NOMO-1 treated with dmso at 0.1 percent for 144 hours (cell line): ENCODE data around the gene ASIC2.

Source experiments
- DNase-seq: peaks from one replicate; lab custom pipeline; 2025; ENCODE audit not compliant: unreplicated experiment; lab: John Stamatoyannopoulos, UW

The ASIC2 gene

DNA sequence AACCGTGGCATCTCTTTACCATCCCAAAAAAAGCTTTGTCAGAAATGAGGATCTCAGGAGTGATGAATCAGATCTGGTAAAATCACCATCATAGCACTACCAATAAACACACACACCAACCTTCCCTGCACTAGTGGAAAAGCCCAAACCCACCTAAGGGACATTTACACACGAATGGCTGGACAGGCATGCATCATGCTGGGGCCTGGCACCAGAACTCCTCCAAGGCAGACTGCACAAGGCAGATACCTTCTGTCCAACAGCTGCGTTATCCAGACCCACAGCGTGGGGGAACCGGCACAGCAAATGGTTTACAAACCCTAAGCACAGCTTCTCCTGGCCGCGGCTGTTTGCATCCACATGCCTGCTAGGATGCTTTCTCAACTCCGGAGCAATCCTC is 2.8 kb downstream of the ASIC2 start:
- no peak for DNase-seq

DNA sequence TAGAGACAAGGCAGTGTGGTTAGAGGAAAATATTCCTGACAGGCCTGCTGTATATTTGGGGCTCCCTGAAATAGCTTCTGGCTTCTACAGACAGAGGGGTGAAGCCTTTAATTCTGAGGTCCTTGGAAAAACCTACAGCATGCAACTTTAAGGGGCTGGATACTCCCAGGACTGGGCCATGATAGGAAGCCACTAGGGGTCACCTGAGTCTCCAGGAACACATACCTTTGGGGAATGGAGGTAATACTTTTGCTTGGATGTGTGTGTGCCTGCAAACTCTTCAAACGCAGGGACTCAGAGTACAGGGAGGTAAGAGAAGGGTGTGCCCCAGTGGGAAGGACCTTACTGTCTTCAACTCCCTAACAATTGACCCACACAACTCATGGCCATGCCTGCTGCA is 4.1 kb downstream of the ASIC2 start:
- no peak for DNase-seq

DNA sequence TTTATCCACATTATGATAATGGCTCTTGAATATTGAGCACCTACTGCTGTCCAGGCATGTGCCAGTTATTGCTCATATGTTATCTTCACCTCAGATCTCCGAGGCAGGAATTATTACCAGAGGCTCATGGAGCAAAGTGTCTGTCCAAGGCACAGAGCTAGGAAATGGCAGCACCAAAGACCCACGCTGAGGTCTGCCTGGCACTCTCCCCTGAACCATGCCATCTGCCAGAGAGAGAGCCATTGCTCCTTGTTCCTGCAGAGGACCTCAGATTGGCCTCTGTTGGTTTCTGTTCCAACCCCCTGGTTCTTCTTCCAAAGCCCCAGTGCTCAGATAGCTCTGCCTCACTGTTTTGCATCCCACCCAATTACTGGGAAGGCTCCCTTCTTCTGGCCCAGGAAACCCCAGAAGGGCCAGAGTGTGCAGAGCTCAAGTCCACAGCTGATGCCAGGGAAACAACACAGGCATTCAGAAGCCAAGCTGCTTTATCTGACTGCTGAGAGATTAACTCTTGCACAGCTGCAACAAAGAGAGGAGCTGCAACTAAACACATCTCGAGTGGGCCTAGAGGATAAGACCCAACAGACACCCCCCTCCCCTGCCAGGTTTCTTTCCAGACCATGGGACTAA is 5.9 kb downstream of the ASIC2 start:
- DNase-seq, result no peak

DNA sequence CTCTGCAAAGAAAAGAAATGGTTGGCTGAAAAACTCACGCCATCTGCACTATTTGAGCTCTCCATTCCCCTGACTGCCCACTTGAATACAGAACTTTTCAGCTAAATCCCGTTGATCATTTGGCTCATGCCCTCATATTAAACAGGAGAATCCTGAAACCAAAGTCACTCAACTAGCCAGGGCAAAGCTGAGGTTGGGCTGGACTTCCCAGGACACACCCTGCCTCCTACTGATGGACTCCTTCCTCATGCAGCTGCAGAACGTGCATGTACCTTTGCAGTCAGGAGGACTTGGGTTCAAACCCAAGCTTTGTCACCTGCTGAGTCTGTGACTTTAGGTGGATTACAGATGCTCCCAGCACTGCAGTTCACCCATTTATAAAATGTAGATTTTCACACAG is 7.7 kb downstream of the ASIC2 start:
- no peak for DNase-seq

DNA sequence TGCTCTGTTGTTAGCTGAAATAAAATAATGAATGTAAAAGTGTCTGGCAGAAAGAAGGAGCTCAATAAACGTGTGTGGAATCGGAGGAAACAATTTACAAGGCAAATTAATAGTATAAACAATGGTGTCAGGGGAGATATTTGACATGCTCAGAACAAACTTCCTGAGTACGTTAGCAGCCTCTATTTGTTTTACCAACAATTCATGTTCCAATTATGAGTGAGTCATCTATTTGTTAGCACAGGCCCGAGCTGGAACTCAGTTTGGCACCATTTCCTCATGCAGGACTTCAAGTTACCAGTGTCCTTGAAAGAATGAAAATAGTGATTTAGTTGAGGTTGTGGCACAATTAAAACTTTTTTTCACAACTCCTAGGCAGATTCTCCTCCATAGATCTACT is 9.1 kb downstream of the ASIC2 start:
- DNase-seq, result peak; percentile 35

DNA sequence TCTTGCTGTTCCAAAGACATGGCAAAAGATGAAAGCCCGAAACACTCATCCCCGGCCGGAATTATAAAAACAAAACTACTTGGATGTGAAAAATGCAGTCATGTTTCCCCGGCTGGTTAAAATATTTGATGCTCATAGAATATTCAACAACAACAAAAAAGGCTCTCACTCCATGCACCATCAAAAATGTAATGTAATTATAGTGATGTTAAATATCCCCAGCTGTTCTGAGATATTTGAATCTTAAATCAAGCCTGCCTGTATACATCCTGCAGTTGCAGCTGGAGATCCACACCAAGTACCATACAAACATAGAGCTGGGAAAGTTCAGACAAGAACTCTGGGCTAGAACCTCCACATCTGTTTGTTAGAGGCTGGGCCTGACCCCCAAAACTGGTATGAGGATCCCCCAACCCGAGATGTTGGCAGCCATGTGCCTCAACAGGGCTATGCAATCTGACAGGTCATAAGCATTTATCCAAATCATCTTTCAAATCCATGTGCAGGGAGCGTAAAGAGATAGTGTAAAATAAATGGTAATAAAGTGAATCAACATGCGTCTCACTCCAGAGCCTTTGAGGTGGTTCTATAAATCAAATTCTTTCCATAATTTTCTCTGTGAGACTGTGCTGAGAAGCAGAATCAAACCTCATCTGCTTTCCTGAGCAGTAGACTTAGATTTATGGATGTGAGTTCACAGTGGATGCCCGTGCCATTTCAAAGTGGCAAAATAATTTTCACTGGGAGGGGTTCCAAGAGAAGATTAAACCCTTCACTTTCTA is 12.7 kb downstream of the ASIC2 start:
- no peak for DNase-seq

DNA sequence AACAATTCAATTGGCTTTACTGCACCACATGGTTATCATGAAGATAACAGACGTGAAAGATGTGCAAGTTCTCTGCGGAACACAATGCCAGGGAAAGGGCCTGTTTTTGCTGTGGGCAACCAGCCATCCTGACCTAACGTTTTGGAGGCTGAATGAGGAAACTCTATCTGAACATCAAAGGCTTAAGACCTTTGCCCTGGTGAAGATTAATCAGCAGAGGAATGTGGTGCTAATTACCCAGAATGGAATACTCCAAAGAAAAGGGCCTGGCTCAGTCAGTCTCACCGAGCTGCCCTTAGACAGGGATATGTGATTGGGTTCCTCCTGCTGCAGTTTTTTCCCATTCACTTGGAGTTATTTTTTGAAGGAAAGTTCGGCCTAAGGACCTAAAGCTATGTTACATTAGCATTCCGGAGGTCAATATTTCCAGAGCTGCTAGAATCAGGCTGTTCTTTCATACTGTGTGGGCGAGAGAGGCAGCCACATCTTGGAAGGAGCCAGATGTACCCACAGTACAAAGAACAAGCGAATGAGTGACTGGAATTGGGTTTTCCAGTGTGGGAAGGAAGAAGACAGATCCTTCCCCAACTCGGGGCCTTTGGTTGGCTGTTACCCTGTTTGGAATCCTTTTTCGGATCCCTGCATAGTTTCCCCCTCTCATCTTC is 15.5 kb downstream of the ASIC2 start:
- no peak for DNase-seq

DNA sequence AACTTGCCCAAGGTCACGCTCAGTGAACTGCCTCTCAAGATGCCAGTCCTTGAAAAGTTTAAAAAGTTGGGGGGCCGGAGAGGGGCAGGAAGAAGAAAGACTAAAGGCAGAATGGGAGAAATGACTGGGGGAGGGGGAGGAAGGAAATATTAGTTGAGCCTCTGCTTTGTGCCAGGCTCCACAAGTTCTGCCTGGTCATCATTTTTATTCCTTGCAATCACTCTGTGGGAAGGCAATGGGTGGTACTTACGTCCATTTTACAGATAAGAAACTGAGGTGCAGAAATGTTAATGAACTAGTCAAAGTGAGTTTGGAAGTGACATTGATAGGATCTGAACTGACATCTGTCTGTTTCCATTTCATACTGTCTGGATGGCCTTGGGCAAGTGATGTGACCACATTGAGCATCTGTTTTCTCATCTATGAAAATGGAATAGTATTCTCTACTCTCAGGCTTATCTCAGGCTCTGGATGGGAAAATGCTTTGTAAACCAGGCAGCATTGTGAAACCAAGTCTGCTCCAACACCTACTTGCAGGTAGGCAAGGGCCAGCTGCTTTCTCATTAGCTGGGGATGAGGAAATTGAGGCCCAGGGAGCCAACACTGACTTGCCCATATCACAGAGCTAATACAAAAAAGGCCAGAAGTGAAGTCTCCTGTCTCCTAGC is 19.2 kb downstream of the ASIC2 start:
- DNase-seq, result no peak

DNA sequence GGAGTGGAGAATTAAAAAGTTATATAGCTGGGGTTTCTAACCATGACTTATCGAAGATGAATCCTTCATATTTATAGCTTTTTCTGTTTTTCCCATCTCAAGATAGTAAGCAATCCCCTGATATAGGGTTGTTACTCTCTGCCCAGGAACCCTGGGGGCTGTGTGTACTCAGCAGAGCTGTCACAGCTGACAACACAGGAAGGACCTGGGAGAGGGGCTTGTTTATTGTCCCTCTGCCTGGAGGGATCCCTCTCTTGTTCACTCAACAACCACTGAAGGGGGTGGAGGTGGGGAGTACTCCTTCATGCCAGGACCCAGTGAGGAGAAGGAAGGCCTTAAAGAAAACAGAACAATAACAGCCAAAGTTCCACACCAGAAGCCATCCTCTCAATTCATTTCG is 19.8 kb downstream of the ASIC2 start:
- no peak for DNase-seq

DNA sequence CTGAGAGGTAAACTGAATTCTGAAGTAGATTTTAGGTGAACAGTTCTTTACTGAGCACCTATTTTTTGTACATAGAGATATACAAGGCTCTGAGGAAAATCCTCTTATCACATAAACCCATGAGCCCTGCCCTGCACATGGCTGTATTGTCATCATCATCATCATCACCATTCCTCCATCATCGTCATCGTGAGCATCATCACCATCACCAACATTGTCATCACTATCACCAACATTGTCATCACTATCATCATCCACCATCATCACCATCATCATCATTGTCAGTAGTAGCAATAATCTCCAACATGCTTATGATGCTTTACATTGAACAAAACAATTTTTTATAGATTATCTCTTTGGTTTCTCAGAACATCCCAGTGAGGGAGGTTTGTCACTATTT is 20.7 kb downstream of the ASIC2 start:
- no peak for DNase-seq

DNA sequence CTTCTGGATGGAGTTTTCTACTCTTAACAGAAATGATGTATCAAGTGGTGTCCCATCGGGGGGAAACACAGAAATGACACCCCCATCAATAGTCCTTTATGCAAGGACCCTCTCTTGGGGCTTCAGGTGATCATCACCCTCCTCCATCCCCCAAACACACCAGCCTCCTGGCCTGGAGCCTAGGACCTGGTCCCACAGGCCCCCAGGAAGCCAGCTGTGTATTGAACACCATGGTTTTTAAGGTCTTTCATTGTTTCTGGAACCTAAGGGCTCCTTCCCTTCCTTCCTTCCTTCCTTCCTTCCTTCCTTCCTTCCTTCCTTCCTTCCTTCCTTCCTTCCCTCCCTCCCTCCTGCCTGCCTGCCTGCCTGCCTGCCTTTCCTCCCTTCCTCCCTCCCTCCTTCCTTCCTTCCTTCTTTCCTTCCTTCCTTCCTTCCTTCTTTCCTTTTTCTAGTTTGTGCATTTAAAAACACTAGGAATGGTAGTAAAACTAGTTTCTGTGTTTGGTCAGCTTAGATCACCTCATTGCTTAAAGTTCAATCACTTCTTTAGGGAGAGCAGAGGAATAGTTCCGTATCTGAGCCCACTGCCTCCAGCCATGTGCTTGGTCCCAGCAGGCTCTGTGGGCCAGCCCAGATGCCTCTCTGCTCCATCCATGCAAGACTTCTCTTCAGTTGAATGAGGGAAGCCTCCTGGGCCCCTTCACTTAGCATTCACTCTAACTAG is 23.6 kb downstream of the ASIC2 start:
- no peak for DNase-seq

DNA sequence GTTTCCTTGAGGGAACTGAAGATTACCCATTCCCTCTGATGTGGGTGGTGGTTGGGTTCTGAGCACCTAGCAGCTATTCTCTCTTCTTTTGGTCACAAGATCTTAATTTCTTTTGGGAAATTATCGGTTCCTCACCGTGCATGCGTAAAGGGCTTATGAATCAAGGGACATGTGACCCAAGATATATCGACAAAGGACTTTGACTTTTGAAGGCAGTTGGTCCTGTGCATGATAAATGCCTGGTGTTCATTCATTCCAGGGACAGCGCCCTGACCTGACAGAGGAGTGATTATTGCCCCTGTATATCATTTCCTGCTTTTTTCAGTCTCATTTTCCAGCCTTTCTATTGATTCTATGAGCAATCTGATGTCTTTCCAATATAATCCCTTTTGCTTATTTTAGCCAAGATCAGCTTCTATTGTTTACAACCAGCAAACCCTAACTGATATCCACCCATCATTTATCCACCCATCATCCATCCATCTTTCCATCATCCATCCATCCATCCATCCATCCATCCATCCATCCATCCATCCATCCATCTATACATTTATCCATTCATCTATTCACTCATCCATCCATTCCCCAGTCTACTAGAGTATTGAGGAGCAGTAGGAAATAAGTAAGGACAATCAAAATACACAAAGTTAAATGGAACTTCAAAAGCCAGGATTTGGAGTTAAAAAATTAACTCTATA is 25.1 kb downstream of the ASIC2 start:
- no peak for DNase-seq

DNA sequence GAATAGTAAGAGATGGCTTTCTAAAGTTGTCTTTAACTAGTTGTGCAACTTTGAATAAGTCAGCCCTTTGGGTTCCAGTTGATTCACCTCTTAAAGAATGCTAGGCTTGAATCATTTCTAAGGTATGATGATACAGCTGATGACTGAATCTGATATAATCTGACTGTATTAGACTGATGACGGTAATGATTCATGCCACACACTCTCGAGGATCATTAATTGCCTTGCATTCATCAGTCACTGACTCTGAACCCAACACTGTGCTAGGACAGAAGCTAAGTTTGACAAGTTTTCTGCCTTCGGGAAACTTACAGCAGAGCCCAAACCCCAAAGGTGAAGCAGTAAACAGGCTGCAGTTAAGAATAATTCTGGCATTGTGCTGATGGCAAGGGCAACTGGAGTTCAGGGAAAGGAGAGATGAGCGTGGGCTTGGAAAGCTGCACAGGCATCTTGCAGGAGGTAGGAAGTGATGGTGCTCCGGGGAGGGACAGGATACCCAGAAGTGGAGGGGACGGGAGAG is 25.8 kb downstream of the ASIC2 start:
- no peak for DNase-seq

DNA sequence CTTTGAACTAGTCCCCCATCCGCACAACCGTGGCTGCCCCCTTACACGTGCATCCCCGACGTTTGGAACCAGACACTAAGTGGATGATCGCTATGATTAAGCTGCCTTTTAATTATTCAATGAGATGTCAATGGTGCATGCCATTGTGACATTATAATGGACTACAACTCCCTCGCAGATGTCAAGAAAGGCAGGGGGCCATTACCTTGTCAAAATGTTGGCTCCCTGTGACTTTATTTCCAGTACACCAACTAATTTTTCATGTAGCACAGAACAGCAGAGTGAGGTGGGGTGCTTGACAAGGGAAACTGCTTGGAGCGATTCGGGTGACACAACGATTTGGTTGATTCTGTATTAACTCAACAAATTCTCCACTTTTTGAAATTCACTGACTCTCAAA is 26.5 kb downstream of the ASIC2 start:
- no peak for DNase-seq

DNA sequence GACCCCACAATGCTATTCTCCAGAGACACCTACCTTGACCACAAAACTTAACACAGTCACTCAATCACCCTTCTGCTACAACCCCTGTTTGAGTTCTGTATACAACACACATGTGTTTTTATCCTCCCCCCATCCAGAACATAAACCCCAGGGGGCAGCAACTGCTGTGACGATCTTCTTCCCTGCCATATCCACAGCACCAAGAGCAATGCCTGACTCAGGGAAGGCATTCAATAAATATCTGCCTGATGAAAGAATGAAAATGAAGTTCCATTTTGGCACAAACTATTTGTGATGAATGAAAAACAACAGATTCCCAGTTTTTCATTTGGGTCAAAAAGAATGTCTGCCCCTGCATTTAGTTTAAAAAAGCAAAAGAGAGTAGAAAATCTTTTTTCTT is 27.0 kb downstream of the ASIC2 start:
- no peak for DNase-seq

DNA sequence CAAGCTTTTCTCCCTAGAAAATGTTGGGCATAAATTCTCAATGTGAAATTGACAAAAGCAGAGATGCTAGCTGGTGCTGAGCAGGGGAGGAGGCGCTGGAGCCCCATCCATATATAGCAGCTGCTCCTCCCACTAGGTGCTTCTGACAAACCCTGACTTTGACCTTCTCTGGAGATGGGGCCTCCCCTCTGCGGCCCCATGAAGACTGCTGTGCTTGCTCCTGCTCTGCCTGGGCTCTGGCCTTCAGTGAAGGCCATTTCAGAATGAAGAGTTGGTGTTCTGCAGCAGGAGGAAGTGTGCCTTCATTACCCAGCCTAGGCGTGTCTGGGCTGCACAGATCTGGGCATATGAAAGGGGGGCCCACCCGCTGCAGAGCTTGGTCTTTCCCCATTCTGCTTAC is 29.7 kb downstream of the ASIC2 start:
- DNase-seq, result peak; percentile 78

DNA sequence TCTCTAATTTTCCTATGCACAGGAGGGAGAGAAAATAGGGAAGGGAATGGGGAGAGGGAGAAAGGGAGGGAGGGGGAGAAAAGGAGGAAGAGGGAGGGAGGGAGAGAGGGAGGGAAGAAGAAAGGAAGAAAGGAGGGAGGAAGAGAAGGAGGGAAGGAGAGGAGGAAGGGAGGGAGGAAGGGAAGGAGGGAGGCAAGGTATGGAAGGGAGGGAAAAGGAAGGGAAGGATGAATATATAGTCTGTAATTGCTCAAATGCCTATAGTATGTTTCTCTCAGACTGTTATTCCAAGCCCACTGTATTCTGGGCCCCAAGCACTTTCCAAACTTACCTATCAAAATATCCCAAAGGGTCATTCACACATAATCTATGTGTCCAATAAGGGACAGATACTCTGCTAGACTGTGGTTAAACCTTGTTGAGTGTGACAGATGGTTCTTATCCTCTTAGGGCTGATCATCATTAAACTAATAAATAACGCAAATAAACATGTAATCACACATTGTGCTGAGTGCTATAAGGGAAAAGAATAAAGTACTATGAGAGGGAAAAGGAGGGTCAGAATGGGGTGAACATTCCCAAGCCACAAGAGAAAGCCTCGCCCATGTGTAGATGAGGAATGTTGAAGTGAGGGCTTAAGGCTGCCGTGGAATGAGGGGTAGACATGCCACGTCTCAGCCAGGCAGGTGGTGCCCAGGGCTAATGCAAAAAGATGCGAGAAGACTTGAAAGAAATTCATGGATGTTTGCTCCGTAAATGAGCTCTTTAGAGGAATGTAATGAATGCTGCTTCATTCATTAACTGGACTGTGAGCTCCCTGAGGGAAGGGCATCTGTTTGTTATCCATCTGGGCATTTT is 30.6 kb downstream of the ASIC2 start:
- no peak for DNase-seq

DNA sequence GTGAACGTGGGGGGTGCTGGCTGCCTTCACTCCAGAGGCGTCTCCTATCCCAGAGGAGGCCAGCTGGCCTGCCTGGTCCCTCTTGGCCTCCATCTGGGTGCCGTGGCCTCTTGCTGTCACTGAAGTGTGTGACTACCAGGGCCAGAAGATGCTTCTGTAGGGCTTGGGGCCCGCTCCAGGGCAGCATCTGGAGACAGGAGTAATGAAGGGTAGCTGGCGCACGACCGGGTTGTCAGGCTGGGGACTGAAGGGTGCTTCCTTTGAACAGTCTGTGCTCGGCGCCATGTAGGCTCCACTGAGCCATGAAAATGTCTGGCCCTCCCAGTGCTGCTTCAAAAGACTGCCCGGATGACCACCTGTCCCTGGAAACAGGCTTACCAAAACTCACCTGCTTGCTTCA is 31.3 kb downstream of the ASIC2 start:
- no peak for DNase-seq

DNA sequence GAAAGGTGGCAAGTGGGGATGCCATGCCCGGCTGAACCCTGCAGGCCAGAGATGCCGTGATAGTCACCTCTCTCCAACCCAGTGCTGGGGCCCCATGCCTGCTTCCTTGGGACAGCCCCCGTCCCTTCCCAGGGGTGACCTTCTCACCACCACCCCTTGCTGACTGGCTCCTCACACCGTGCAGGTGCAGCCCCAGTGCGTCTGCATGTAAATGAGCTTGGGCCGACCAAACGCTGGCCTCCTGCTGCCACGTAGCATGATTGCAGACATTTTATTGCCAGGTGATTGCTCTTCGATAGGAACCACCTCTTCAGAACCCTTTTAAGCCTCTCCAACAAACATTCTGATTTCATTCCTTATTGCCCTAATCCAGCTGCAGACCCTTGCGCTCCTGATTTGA is 32.5 kb downstream of the ASIC2 start:
- DNase-seq, result no peak
